HG03159 (cell line): ENCODE data around the gene BROX.
"Not testable (repeated sequence)": the region's sequence is repeated elsewhere in the genome, so short reads cannot be mapped to it uniquely, and the experiment has no call there.

ENCODE experiments used
- ATAC-seq: cut with Tn5 transposase; IDR thresholded peaks from one replicate; pipeline ENCODE4 v1.9.1; 2021; ENCODE audit warnings: mild to moderate bottlenecking, moderate library complexity; ENCODE audit not compliant: unreplicated experiment

BROX gene

GRCh38 chr1:222712253-222713090 lies at the start of gene BROX, which contains the start of gene AIDA:
BROX (plus strand) TSS chr1:222712564; CDS start chr1:222715700, 3,136 bp downstream.
AIDA (minus strand) TSS chr1:222712491; CDS start chr1:222712317, 174 bp downstream.
- peak; percentile 80 for ATAC-seq

GRCh38 chr1:222663431-222663934 lies 48.9 kb upstream of the BROX start:
- no peak for ATAC-seq

GRCh38 chr1:222665964-222666363 lies 46.4 kb upstream of the BROX start:
- ATAC-seq = no peak

GRCh38 chr1:222668184-222668583 lies 44.2 kb upstream of the BROX start:
- ATAC-seq = not testable (repeated sequence)

GRCh38 chr1:222669107-222669506 lies 43.3 kb upstream of the BROX start:
- ATAC-seq = not testable (repeated sequence)

- ATAC-seq = no peak
Measured at GRCh38 chr1:222670110-222670509, 42.3 kb upstream of the BROX start.

GRCh38 chr1:222680080-222680479 lies 32.3 kb upstream of the BROX start:
- ATAC-seq = no peak

GRCh38 chr1:222691016-222691415 lies 21.3 kb upstream of the BROX start:
- ATAC-seq = no peak

GRCh38 chr1:222694927-222695326 lies 17.4 kb upstream of the BROX start:
- no peak for ATAC-seq

GRCh38 chr1:222696741-222697140 lies 15.6 kb upstream of the BROX start:
- ATAC-seq = no peak

- no peak for ATAC-seq
Measured at GRCh38 chr1:222697203-222697602, 15.2 kb upstream of the BROX start.

- ATAC-seq = no peak
Measured at GRCh38 chr1:222697826-222698225, 14.5 kb upstream of the BROX start.

GRCh38 chr1:222702210-222702609 lies 10.2 kb upstream of the BROX start:
- no peak for ATAC-seq

GRCh38 chr1:222704260-222704659 lies 8.1 kb upstream of the BROX start:
- no peak for ATAC-seq

GRCh38 chr1:222706815-222707214 lies 5.5 kb upstream of the BROX start:
- no peak for ATAC-seq

- ATAC-seq = no peak
Measured at GRCh38 chr1:222709700-222710153, 2.6 kb upstream of the BROX start.

GRCh38 chr1:222711319-222712252 lies 778 bp upstream of the BROX start:
- peak; percentile 46 for ATAC-seq

- peak; percentile 58 for ATAC-seq
Measured at GRCh38 chr1:222713091-222713961, 962 bp downstream of the BROX start.

- ATAC-seq = no peak
Measured at GRCh38 chr1:222716393-222716792, 4.0 kb downstream of the BROX start.

GRCh38 chr1:222728746-222729145 lies 16.4 kb downstream of the BROX start:
- ATAC-seq = no peak
